ENCODE data around the gene LRRC59.

LRRC59 gene
- long read RNA-seq, transcript LRRC59-201 (7 exons, 2,910 nt), result major isoform, 364 of 383 reads
- long read RNA-seq, partial matches to known transcripts, result 0 of 383 reads
- long read RNA-seq, other reads (novel, unspliced or antisense), result 18 of 383 reads

DNA sequence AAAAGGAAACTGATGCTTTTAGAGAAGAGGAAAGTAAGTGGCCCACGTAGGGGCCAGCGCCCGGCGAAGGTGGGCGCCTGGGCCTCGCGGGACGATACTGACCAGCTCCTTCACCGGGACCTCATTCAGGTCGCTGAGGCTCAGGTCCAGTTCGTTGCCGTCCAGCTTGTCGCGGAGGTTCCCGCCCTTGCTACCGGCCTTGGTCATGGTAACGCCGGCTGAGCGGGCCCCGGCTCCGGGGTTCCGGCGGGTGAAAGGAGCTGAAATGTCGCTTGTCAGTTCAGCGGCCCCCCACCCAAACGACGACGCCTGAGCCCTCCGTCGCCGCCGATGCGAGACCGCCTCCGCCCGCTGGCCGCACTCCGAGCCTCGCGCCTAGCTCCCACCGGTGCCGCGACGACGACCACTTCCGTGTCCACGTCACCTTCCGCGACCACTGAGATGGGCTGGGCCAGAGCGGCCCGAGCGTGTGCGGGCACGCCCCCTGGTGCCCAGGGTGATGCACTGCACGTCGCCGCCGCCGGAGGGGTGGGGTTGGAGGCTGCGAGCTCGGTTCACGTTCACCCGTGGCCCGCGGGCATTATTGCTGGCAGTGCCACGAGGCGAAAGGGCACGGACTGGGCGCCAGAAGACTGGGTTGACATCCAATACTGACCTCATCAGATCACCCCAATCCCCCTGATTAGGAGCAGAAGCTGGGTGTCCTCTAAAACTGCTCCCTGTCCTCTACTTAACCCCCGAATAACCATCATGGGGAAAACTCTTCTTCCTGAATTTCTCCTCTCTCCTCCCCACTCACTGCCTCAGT, at the start of gene LRRC59:
LRRC59 (minus strand) TSS at position 413 of the 808 bp plus-strand sequence; CDS start at position 207, 206 bp downstream.
- peak; percentile 83 to 90 for DNase-seq (ENCODE audit: low read depth in 1 of 2, low spot score in 1 of 2)
- H3K27ac ChIP-seq (replicated peaks), result peak within 1 kb of the TSS; percentile 86
- H3K27me3 ChIP-seq (ENCODE audit: insufficient read depth, poor library complexity, severe bottlenecking), result no peaks in the 10 kb centered on the region
- peak within 1 kb of the TSS; percentile 97 for H3K4me3 ChIP-seq (replicated peaks; ENCODE audit: insufficient read depth, low read length)
- TF ChIP-seq, protein P1, sequence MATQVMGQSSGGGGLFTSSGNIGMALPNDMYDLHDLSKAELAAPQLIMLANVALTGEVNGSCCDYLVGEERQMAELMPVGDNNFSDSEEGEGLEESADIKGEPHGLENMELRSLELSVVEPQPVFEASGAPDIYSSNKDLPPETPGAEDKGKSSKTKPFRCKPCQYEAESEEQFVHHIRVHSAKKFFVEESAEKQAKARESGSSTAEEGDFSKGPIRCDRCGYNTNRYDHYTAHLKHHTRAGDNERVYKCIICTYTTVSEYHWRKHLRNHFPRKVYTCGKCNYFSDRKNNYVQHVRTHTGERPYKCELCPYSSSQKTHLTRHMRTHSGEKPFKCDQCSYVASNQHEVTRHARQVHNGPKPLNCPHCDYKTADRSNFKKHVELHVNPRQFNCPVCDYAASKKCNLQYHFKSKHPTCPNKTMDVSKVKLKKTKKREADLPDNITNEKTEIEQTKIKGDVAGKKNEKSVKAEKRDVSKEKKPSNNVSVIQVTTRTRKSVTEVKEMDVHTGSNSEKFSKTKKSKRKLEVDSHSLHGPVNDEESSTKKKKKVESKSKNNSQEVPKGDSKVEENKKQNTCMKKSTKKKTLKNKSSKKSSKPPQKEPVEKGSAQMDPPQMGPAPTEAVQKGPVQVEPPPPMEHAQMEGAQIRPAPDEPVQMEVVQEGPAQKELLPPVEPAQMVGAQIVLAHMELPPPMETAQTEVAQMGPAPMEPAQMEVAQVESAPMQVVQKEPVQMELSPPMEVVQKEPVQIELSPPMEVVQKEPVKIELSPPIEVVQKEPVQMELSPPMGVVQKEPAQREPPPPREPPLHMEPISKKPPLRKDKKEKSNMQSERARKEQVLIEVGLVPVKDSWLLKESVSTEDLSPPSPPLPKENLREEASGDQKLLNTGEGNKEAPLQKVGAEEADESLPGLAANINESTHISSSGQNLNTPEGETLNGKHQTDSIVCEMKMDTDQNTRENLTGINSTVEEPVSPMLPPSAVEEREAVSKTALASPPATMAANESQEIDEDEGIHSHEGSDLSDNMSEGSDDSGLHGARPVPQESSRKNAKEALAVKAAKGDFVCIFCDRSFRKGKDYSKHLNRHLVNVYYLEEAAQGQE (IDR thresholded peaks at IDR 0.05; ENCODE audit: insufficient replicate concordance, low read depth), result no peak
- no peak for TF ChIP-seq SPI1 (IDR thresholded peaks at IDR 0.05; ENCODE audit: borderline replicate concordance, low read depth)
- peak; percentile 96 for TF ChIP-seq POLR2AphosphoS5 (IDR thresholded peaks at IDR 0.05; ENCODE audit: low read depth)
- TF ChIP-seq, protein P2, sequence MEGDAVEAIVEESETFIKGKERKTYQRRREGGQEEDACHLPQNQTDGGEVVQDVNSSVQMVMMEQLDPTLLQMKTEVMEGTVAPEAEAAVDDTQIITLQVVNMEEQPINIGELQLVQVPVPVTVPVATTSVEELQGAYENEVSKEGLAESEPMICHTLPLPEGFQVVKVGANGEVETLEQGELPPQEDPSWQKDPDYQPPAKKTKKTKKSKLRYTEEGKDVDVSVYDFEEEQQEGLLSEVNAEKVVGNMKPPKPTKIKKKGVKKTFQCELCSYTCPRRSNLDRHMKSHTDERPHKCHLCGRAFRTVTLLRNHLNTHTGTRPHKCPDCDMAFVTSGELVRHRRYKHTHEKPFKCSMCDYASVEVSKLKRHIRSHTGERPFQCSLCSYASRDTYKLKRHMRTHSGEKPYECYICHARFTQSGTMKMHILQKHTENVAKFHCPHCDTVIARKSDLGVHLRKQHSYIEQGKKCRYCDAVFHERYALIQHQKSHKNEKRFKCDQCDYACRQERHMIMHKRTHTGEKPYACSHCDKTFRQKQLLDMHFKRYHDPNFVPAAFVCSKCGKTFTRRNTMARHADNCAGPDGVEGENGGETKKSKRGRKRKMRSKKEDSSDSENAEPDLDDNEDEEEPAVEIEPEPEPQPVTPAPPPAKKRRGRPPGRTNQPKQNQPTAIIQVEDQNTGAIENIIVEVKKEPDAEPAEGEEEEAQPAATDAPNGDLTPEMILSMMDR (IDR thresholded peaks at IDR 0.05; ENCODE audit: insufficient read depth, low read length), result peak; percentile 93

DNA sequence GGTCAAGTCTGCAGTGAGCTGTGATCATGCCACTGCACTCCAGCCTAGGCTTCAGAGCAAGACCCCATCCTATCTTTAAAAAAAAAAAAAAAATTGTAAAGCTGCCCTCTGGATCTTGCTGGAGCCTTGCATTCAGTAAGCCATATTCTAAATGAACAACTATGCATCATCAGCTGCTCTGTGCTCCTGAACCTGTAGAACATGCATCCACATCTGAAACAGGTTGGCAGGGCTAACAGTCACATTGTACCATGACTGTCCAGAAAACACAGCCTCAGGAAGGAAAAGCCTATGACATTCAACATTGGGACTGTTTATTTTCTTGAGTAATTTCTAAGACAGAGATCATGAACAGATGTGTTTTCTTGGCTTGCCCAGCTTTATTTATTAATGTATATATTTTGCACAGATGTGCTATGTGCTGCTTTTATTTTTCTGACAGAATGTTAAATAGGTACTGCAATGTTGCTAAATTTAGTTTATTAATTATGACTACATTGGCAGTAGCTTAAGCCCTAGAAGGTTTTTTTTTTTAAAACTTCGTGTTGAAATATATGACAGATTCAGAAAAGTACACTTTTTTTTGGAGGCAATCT, 48.5 kb upstream of the LRRC59 start:
- Histone ChIP-seq H3K27ac (replicated peaks) (no peak overlapping the region), H3K4me3 (replicated peaks; ENCODE audit: insufficient read depth, low read length) (no peak overlapping the region), H3K27me3 (ENCODE audit: insufficient read depth, poor library complexity, severe bottlenecking) (no peaks in the 10 kb centered on the region)
- DNase-seq (ENCODE audit: low read depth in 1 of 2, low spot score in 1 of 2), result no peak
- TF ChIP-seq, protein P1 (IDR thresholded peaks at IDR 0.05; ENCODE audit: insufficient replicate concordance, low read depth), result no peak
- TF ChIP-seq SPI1 (IDR thresholded peaks at IDR 0.05; ENCODE audit: borderline replicate concordance, low read depth), result no peak
- TF ChIP-seq, protein P2 (IDR thresholded peaks at IDR 0.05; ENCODE audit: insufficient read depth, low read length), result no peak
- TF ChIP-seq POLR2AphosphoS5 (IDR thresholded peaks at IDR 0.05; ENCODE audit: low read depth), result no peak
- no peak for TF ChIP-seq GABPA (IDR thresholded peaks at IDR 0.05; ENCODE audit: low read depth)

DNA sequence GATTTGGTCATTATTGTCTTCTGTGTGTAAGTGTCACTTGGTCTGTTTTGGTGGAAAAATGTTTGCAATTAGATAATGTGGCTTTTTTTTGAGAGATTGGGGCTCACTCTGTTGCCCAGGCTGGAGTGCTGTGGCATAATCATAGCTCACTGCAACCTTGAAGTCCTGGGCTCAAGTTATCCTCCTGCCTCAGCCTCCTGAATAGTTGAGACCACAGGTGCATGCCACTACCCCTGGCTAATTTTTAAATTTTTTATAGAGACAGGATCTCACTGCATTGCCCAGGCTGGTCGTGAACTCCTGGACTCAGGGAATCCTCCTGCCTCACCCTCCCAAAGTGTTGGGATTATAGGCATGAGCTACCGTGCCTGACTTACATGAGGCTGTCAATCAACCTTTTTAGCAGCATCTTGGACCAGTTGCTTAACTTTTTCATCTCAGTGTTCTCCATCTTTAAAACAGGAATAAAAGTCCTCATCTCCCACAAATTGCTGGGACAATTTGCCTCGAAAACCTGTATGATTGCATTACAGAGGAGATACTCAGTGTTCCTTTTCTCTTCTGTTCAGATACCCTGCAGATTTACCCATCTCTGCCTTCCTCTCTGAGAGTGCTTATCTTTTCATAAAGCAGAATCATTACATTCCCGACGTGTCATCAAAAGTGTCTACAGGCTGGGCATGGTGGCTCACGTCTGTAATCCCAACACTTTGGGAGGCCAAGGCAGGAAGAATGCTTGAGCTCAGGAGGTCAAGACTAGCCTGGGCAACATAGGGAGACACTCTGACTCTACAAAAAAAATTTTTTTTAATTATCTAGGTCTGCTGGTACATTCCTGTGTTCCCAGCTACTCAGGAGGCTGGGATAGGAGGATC, 47.8 kb upstream of the LRRC59 start:
- H3K4me3 ChIP-seq (replicated peaks; ENCODE audit: insufficient read depth, low read length), result no peak overlapping the region
- no peaks in the 10 kb centered on the region for H3K27me3 ChIP-seq (ENCODE audit: insufficient read depth, poor library complexity, severe bottlenecking)
- no peak overlapping the region for H3K27ac ChIP-seq (replicated peaks)
- TF ChIP-seq, protein P2 (IDR thresholded peaks at IDR 0.05; ENCODE audit: insufficient read depth, low read length), result no peak
- TF ChIP-seq POLR2AphosphoS5 (IDR thresholded peaks at IDR 0.05; ENCODE audit: low read depth) (no peak), SPI1 (IDR thresholded peaks at IDR 0.05; ENCODE audit: borderline replicate concordance, low read depth) (no peak), GABPA (IDR thresholded peaks at IDR 0.05; ENCODE audit: low read depth) (no peak)
- TF ChIP-seq, protein P1 (IDR thresholded peaks at IDR 0.05; ENCODE audit: insufficient replicate concordance, low read depth), result no peak
- no peak for DNase-seq (ENCODE audit: low read depth in 1 of 2, low spot score in 1 of 2)

Measured in HL-60 (cell line).